HCT116 (cell line): ENCODE measurements around the gene FCSK. TPM values are rescaled to one million over a fixed set of nuclear protein-coding genes. Genes with fewer than 3 reads are reported as not detected.

Experiments
- ATAC-seq: fragments of 200-7000 bp; cut with Tn5 transposase; 2 replicates; pipeline ENCODE4 v1.9.1; 2020; ENCODE audit warnings: mild to moderate bottlenecking, moderate library complexity
- BruUV-seq: library from RNA; stranded (reverse); fragments of 400-500 nt; replicated peaks from 2 replicates; lab custom pipeline; 2021; lab: Mats Ljungman, UMichigan
- CTCF ChIA-PET: fragments of 300-600 bp; sonication (Branson Sonifier 250); formaldehyde crosslinking; loops from one replicate; lab custom pipeline; 2021; ENCODE audit warnings: antibody characterized with exemption; lab: Charles Lee
- POLR2A ChIA-PET: fragments of 300-600, 350-600 bp; sonication (Branson Sonifier 250); formaldehyde crosslinking; loops from one replicate; lab custom pipeline; 2021; ENCODE audit warnings: antibody characterized with exemption; lab: Charles Lee
- RAD21 ChIA-PET, 2 experiments: fragments of 300-600 bp; sonication (Branson Sonifier 250); formaldehyde crosslinking; loops; one replicate each; lab custom pipeline; 2023; ENCODE audit warnings: low total read pairs in 2 of 2; ENCODE audit not compliant: uncharacterized antibody in 2 of 2, unreplicated experiment in 2 of 2, low non-redundant PET in 1 of 2; lab: Charles Lee
- DNase-seq: peaks from one replicate; pipeline ENCODE4 v3.0.0-alpha.2; 2010; ENCODE audit warnings: low read depth, low spot score
- H2AFZ ChIP-seq: fragments of 200-600 bp; shearing (Covaris generic), sonication (generic); 2 replicates; pipeline ENCODE4 v1.6.1; 2017; ENCODE audit warnings: low read depth, mixed run types, mixed read lengths, antibody characterized with exemption, low read length; ENCODE audit not compliant: poor library complexity, severe bottlenecking
- H3K27ac ChIP-seq: 2 replicates; pipeline ENCODE4 v1.5.1; 2012; ENCODE audit warnings: low read depth, low read length
- H3K27me3 ChIP-seq: fragments of 200-600 bp; sonication (generic); 2 replicates; pipeline ENCODE4 v1.6.1; 2016; ENCODE audit warnings: mixed run types, low read length, mixed read lengths; ENCODE audit not compliant: insufficient read depth
- H3K36me3 ChIP-seq, 2 experiments: fragments of 200-500 bp in 1 of 2; fragments of 200-600 bp in 1 of 2; sonication (Bioruptor generic) in 1 of 2; sonication (generic) in 1 of 2; 2 replicates each; pipeline versions ENCODE4 v1.5.1 to v1.6.1; 2014 to 2016; ENCODE audit warnings: low read length in 2 of 2, inconsistent platforms in 1 of 2, mixed read lengths in 1 of 2, mixed run types in 1 of 2; ENCODE audit not compliant: insufficient read depth in 2 of 2, control insufficient read depth in 1 of 2
- H3K4me1 ChIP-seq, 2 experiments: fragments of 200-600 bp in 1 of 2; sonication (generic) in 1 of 2; 2 replicates each; pipeline versions ENCODE4 v1.5.1 to v1.6.1; 2012 to 2017; ENCODE audit warnings: low read length in 2 of 2, inconsistent platforms in 1 of 2, mild to moderate bottlenecking in 1 of 2, mixed read lengths in 1 of 2, mixed run types in 1 of 2, moderate library complexity in 1 of 2; ENCODE audit not compliant: insufficient read depth in 2 of 2, control insufficient read depth in 1 of 2
- H3K4me2 ChIP-seq: fragments of 200-600 bp; sonication (generic); 2 replicates; pipeline ENCODE4 v1.6.1; 2017; ENCODE audit warnings: mixed run types, low read length, mixed read lengths
- H3K4me3 ChIP-seq, 2 experiments: fragments of 200-600 bp in 1 of 2; sonication (generic) in 1 of 2; replicated peaks in 1 of 2; 2 replicates each; pipeline ENCODE4 v1.5.1; 2011 to 2016; ENCODE audit warnings: low read length in 2 of 2, control low read depth in 1 of 2, low read depth in 1 of 2, mild to moderate bottlenecking in 1 of 2, mixed read lengths in 1 of 2, mixed run types in 1 of 2
- H3K79me2 ChIP-seq: fragments of 200-600 bp; sonication (generic); 2 replicates; pipeline ENCODE4 v1.6.1; 2017; ENCODE audit warnings: mild to moderate bottlenecking, mixed run types, low read length, moderate library complexity, mixed read lengths; ENCODE audit not compliant: insufficient read depth
- H3K9ac ChIP-seq: fragments of 200-600 bp; sonication (generic); 2 replicates; pipeline ENCODE4 v1.6.1; 2016; ENCODE audit warnings: low read length, mixed read lengths
- H3K9me2 ChIP-seq: fragments of 200-600 bp; sonication (generic), shearing (Covaris generic); 2 replicates; pipeline ENCODE4 v1.6.1; 2017; ENCODE audit warnings: mixed run types, mild to moderate bottlenecking, moderate library complexity; ENCODE audit not compliant: insufficient read depth
- H3K9me3 ChIP-seq, 2 experiments: fragments of 200-500 bp in 1 of 2; fragments of 200-600 bp in 1 of 2; sonication (Bioruptor generic) in 1 of 2; sonication (generic) in 1 of 2; 2 replicates each; pipeline ENCODE4 v1.6.1; 2014 to 2017; ENCODE audit warnings: low read length in 2 of 2, mixed read lengths in 2 of 2, inconsistent platforms in 1 of 2, low read depth in 1 of 2, mild to moderate bottlenecking in 1 of 2, mixed run types in 1 of 2, moderate library complexity in 1 of 2; ENCODE audit not compliant: control insufficient read depth in 1 of 2, insufficient read depth in 1 of 2
- H4K20me1 ChIP-seq: fragments of 200-600 bp; sonication (generic), shearing (Covaris generic); 2 replicates; pipeline ENCODE4 v1.6.1; 2017; ENCODE audit warnings: mixed run types, mild to moderate bottlenecking, moderate library complexity; ENCODE audit not compliant: insufficient read depth
- CBX3 ChIP-seq: IDR thresholded peaks from 2 replicates; pipeline ENCODE4 v1.6.1; 2012; ENCODE audit warnings: low read depth
- EGR1 ChIP-seq: IDR thresholded peaks from 2 replicates; pipeline ENCODE4 v1.6.1; 2012; ENCODE audit warnings: low read depth
- ELF1 ChIP-seq: IDR thresholded peaks from 2 replicates; pipeline ENCODE4 v1.6.1; 2012; ENCODE audit warnings: low read depth, borderline replicate concordance
- EZH2 ChIP-seq: fragments of 200-600 bp; sonication (generic); IDR thresholded peaks from 2 replicates; pipeline ENCODE4 v1.6.1; 2017; ENCODE audit warnings: antibody characterized with exemption, mixed run types
- EZH2phosphoT487 ChIP-seq: fragments of 200-600 bp; IDR thresholded peaks from 2 replicates; pipeline ENCODE4 v1.6.1; 2018; ENCODE audit warnings: antibody characterized with exemption, borderline replicate concordance
- FOSL1 ChIP-seq: IDR thresholded peaks from 2 replicates; pipeline ENCODE4 v1.6.1; 2012; ENCODE audit warnings: low read depth
- JUND ChIP-seq: IDR thresholded peaks from 2 replicates; pipeline ENCODE4 v1.6.1; 2012
- MAX ChIP-seq: IDR thresholded peaks from 2 replicates; pipeline ENCODE4 v1.6.1; 2012
- POLR2A ChIP-seq: IDR thresholded peaks from 2 replicates; pipeline ENCODE4 v1.7.0; 2011; ENCODE audit warnings: borderline replicate concordance; ENCODE audit not compliant: insufficient read depth, insufficient read length; ENCODE audit errors: extremely low read depth
- POLR2AphosphoS5 ChIP-seq: IDR thresholded peaks from 2 replicates; pipeline ENCODE4 v1.6.1; 2011; ENCODE audit warnings: mild to moderate bottlenecking, low read depth, low read length, moderate library complexity
- RAD21 ChIP-seq: IDR thresholded peaks from 2 replicates; pipeline ENCODE4 v1.6.1; 2012; ENCODE audit warnings: low read depth, mild to moderate bottlenecking
- SP1 ChIP-seq: IDR thresholded peaks from 2 replicates; pipeline ENCODE4 v1.6.1; 2012; ENCODE audit warnings: low read depth
- YY1 ChIP-seq: IDR thresholded peaks from 2 replicates; pipeline ENCODE4 v1.6.1; 2011; ENCODE audit warnings: low read length, low read depth, moderate library complexity, mild to moderate bottlenecking; ENCODE audit not compliant: insufficient replicate concordance; ENCODE audit errors: extremely low read depth
- ZNF274 ChIP-seq: fragments of 200-500 bp; sonication (Bioruptor generic); IDR thresholded peaks from 2 replicates; pipeline ENCODE4 v1.6.1; 2014; ENCODE audit warnings: mild to moderate bottlenecking, low read depth, low read length, inconsistent platforms
- intact Hi-C: fragments of 100-400 bp; cut with micrococcal nuclease; formaldehyde crosslinking; loops from 2 replicates; pipeline ENCODE4 v1.10.0; 2022
- total RNA-seq: library from RNA; stranded (reverse); gene quantifications from one replicate; pipeline ENCODE4 v1.2.1, GENCODE V29; 2021; ENCODE audit not compliant: unreplicated experiment
- TF ChIP-seq, protein P1 (sequence below): IDR thresholded peaks from 2 replicates; pipeline ENCODE4 v1.6.1; 2012
- TF ChIP-seq, protein P2 (sequence below): IDR thresholded peaks from 2 replicates; pipeline ENCODE4 v1.6.1; 2011; ENCODE audit warnings: mild to moderate bottlenecking, low read length, moderate library complexity; ENCODE audit not compliant: insufficient replicate concordance; ENCODE audit errors: extremely low read depth

The FCSK gene
- total RNA-seq, 1 experiment from 2014 or later, result 17.1 TPM

- no peak overlapping the region for H3K4me3 ChIP-seq
- H3K79me2 ChIP-seq, result no peaks in the 10 kb centered on the region
- RAD21 ChIA-PET, result no interaction called here
- H3K9ac ChIP-seq, result no peak overlapping the region
- CTCF ChIA-PET, result no interaction called here
- H3K36me3 ChIP-seq, result no peaks in the 10 kb centered on the region
- POLR2A ChIA-PET, result no interaction called here
- no peaks in the 10 kb centered on the region for H4K20me1 ChIP-seq
- no peak for TF ChIP-seq YY1
- TF ChIP-seq RAD21, result peak; percentile 51
- no peak overlapping the region for H2AFZ ChIP-seq
- no peak overlapping the region for H3K4me2 ChIP-seq
- H3K9me2 ChIP-seq, result no peaks in the 10 kb centered on the region
- no TSS peak for BruUV-seq
- no peak for DNase-seq
- H3K27me3 ChIP-seq, result no peaks in the 10 kb centered on the region
- no peaks in the 10 kb centered on the region for H3K9me3 ChIP-seq
- no peak overlapping the region for H3K27ac ChIP-seq
- ATAC-seq, result peak; percentile 33; the same call in 1 of the 2 replicates
- no peaks in the 10 kb centered on the region for H3K4me1 ChIP-seq
- intact Hi-C loops, result no loop called here
Measured at GRCh38 chr16:70467113-70467512, 12.7 kb downstream of the FCSK start.

DNA sequence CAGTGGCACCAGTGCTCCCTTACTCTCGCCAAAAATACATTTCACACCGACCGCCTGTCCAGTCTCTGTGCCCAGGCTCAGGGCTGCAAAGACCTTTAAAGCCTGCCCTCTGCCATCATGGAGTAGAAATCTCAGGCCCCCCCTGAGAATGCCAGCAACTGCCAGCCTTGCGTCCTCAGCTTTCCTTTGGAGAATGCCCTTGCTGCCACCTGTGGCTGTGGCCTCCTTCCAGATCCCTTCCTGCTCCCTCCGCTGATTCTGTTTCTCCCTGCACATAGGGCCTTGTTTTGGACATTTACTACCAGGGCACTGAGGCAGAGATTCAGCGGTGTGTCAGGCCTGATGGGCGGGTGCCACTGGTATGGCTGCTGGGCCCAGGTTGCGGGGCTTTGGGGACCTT, 13.2 kb downstream of the FCSK start:
- Histone ChIP-seq H3K4me1 (no peaks in the 10 kb centered on the region), H2AFZ (no peak overlapping the region), H3K4me2 (no peak overlapping the region), H3K4me3 (no peak overlapping the region), H3K9ac (no peak overlapping the region), H4K20me1 (no peaks in the 10 kb centered on the region), H3K27me3 (no peaks in the 10 kb centered on the region), H3K9me3 (no peaks in the 10 kb centered on the region), H3K79me2 (no peaks in the 10 kb centered on the region), H3K9me2 (no peaks in the 10 kb centered on the region), H3K27ac (no peak overlapping the region), H3K36me3 (no peaks in the 10 kb centered on the region)
- POLR2A ChIA-PET, result no interaction called here
- intact Hi-C loops, result no loop called here
- RAD21 ChIA-PET, result no interaction called here
- TF ChIP-seq EZH2 (no peak), ZNF274 (no peak), ELF1 (no peak), RAD21 (no peak), EGR1 (no peak), POLR2AphosphoS5 (no peak), MAX (no peak), SP1 (no peak), EZH2phosphoT487 (no peak), FOSL1 (no peak), CBX3 (no peak), JUND (no peak), POLR2A (no peak)
- TF ChIP-seq, protein P1, sequence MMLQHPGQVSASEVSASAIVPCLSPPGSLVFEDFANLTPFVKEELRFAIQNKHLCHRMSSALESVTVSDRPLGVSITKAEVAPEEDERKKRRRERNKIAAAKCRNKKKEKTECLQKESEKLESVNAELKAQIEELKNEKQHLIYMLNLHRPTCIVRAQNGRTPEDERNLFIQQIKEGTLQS, result no peak
- TF ChIP-seq, protein P2, sequence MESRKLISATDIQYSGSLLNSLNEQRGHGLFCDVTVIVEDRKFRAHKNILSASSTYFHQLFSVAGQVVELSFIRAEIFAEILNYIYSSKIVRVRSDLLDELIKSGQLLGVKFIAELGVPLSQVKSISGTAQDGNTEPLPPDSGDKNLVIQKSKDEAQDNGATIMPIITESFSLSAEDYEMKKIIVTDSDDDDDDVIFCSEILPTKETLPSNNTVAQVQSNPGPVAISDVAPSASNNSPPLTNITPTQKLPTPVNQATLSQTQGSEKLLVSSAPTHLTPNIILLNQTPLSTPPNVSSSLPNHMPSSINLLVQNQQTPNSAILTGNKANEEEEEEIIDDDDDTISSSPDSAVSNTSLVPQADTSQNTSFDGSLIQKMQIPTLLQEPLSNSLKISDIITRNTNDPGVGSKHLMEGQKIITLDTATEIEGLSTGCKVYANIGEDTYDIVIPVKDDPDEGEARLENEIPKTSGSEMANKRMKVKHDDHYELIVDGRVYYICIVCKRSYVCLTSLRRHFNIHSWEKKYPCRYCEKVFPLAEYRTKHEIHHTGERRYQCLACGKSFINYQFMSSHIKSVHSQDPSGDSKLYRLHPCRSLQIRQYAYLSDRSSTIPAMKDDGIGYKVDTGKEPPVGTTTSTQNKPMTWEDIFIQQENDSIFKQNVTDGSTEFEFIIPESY, result no peak
- no TSS peak for BruUV-seq
- DNase-seq, result no peak
- CTCF ChIA-PET, result no interaction called here
- ATAC-seq, result no peak
